HG03571 (cell line): Measurements from ENCODE around the gene OTOP3.
A peak's percentile ranks its signal among the peaks of the same experiment; 100 is the strongest.
"Not testable (repeated sequence)": the region's sequence is repeated elsewhere in the genome, so short reads cannot be mapped to it uniquely, and the experiment has no call there.

Source experiments
- ATAC-seq: cut with Tn5 transposase; IDR thresholded peaks from one replicate; pipeline ENCODE4 v1.9.1; 2021; ENCODE audit not compliant: unreplicated experiment

Gene OTOP3

GRCh38 chr17:74979408-74980146, 43.9 kb downstream of the OTOP3 start:
- no peak for ATAC-seq

- no peak for ATAC-seq
These were observed 45.8 kb downstream of the OTOP3 start for GRCh38 chr17:74981318-74981978.

GRCh38 chr17:74981979-74982662, 46.4 kb downstream of the OTOP3 start:
- ATAC-seq: no peak

- ATAC-seq: not testable (repeated sequence)
These were observed 47.1 kb downstream of the OTOP3 start for GRCh38 chr17:74982663-74983313.

- no peak for ATAC-seq
These were observed 50.5 kb downstream of the OTOP3 start for GRCh38 chr17:74986206-74986576.

GRCh38 chr17:74987418-74987908, 51.8 kb downstream of the OTOP3 start, which contains the start of gene CDR2L:
TSS of gene CDR2L (plus strand) at chr17:74987632. CDS start at chr17:74988044, 412 bp downstream.
- peak; percentile 88 for ATAC-seq

- no peak for ATAC-seq
These were observed 52.4 kb downstream of the OTOP3 start for GRCh38 chr17:74987909-74988711.

- no peak for ATAC-seq
These were observed 54.9 kb downstream of the OTOP3 start for GRCh38 chr17:74990581-74991105.

GRCh38 chr17:74992223-74992622, 56.5 kb downstream of the OTOP3 start:
- no peak for ATAC-seq

GRCh38 chr17:74994440-74994839, 58.7 kb downstream of the OTOP3 start:
- no peak for ATAC-seq

- no peak for ATAC-seq
These were observed 60.1 kb downstream of the OTOP3 start for GRCh38 chr17:74995847-74996246.

- ATAC-seq: no peak
These were observed 63.1 kb downstream of the OTOP3 start for GRCh38 chr17:74998783-74999182.

- ATAC-seq: no peak
These were observed 63.8 kb downstream of the OTOP3 start for GRCh38 chr17:74999523-74999922.
